Measurements from ENCODE around the gene SIRT3. TPM values are rescaled to one million over a fixed set of nuclear protein-coding genes. Genes with fewer than 3 reads are reported as not detected.

Gene SIRT3
- total RNA-seq, 6 experiments from 2014 or later = 8.0 to 10.9 (median 10.2) TPM

DNA sequence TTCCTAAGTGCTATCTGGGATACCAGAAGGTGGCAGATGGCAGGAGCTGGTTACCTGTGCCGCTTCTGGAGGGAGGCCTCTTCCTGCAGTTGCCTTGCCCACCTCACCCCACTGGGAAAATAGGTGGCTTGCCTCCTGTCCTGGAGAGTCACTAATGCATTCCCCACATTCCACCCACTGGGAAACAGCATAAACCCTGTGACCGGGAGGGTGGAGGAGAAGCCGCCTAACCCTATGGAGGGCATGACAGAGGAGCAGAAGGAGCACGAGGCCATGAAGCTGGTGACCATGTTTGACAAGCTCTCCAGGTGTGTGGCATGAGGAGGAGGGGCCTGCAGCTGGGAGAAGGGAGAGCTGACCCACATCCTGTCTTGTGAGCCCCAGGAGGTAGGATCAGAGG is 23.0 kb downstream of the SIRT3 start:
- no peaks in the 10 kb centered on the region for H3K9me3 Mint-ChIP-seq
- peaks cover 27% of the 10 kb centered on the region for H3K4me1 Mint-ChIP-seq (ENCODE audit: low read depth)
- peaks cover 7% of the 10 kb centered on the region for H3K27me3 Mint-ChIP-seq (ENCODE audit: insufficient read depth)
- H3K27ac Mint-ChIP-seq = peak overlapping the region; percentile 0; the same call in 1 of the 2 replicates
- TF ChIP-seq, protein P1, sequence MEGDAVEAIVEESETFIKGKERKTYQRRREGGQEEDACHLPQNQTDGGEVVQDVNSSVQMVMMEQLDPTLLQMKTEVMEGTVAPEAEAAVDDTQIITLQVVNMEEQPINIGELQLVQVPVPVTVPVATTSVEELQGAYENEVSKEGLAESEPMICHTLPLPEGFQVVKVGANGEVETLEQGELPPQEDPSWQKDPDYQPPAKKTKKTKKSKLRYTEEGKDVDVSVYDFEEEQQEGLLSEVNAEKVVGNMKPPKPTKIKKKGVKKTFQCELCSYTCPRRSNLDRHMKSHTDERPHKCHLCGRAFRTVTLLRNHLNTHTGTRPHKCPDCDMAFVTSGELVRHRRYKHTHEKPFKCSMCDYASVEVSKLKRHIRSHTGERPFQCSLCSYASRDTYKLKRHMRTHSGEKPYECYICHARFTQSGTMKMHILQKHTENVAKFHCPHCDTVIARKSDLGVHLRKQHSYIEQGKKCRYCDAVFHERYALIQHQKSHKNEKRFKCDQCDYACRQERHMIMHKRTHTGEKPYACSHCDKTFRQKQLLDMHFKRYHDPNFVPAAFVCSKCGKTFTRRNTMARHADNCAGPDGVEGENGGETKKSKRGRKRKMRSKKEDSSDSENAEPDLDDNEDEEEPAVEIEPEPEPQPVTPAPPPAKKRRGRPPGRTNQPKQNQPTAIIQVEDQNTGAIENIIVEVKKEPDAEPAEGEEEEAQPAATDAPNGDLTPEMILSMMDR (IDR thresholded peaks at IDR 0.05) = no peak
- no peak for DNase-seq
- H3K4me3 Mint-ChIP-seq = no peak overlapping the region
- H3K36me3 Mint-ChIP-seq (ENCODE audit: low read depth) = peaks cover 21% of the 10 kb centered on the region

DNA sequence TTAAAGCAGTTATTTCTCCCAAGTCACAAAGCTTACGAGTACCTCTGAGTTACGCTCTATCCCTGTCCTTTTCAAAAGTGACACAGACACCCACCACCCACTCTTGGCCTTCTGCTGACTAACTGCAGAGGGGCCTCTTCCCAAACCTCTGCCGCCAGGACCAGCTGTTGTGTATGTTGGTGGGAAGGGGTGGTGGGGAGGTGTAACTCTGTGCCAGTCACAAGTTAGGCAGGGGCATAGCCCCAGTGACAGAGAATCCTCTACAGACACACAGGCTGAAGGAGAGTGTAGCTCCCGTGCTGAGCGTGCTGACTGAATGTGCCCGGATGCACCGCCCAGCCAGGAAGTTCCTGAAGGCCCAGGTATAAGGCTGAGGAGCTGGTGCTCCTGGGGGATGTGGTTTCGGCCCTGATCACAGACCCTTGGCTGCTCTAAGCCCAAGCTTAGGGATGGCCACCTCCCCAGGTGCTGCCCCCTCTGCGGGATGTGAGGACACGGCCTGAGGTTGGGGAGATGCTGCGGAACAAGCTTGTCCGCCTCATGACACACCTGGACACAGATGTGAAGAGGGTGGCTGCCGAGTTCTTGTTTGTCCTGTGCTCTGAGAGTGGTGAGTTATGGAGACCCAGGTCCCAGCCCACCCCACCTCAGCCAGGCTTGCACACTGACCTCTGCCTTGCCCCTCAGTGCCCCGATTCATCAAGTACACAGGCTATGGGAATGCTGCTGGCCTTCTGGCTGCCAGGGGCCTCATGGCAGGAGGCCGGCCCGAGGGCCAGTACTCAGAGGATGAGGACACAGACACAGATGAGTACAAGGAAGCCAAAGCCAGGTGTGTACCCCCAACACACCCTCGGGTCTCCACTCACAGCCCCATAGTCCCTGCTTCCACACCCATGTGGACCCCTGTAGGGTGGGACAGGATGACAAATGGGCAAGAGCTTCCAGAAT is 23.7 kb downstream of the SIRT3 start:
- TF ChIP-seq, protein P1 (IDR thresholded peaks at IDR 0.05) = no peak
- Mint-ChIP-seq H3K4me1 (ENCODE audit: low read depth) (peaks cover 27% of the 10 kb centered on the region), H3K36me3 (ENCODE audit: low read depth) (peaks cover 21% of the 10 kb centered on the region), H3K27ac (0 out of 2 replicates have a peak overlapping the region, but pooled peaks have one; percentile 40), H3K27me3 (ENCODE audit: insufficient read depth) (peaks cover 10% of the 10 kb centered on the region), H3K9me3 (no peaks in the 10 kb centered on the region), H3K4me3 (no peak overlapping the region)
- DNase-seq = no peak

- peak overlapping the region; percentile 100 for H3K27ac Mint-ChIP-seq
- peak overlapping the region; percentile 100 for H3K4me3 Mint-ChIP-seq
- H3K27me3 Mint-ChIP-seq (ENCODE audit: insufficient read depth) = peaks cover 10% of the 10 kb centered on the region
- TF ChIP-seq, protein P1 (IDR thresholded peaks at IDR 0.05) = no peak
- DNase-seq = no peak
- peaks cover 27% of the 10 kb centered on the region for H3K4me1 Mint-ChIP-seq (ENCODE audit: low read depth)
- H3K9me3 Mint-ChIP-seq = no peaks in the 10 kb centered on the region
- peaks cover 22% of the 10 kb centered on the region for H3K36me3 Mint-ChIP-seq (ENCODE audit: low read depth)
Measured at GRCh38 chr11:211741-212140, 24.4 kb downstream of the SIRT3 start.

DNA sequence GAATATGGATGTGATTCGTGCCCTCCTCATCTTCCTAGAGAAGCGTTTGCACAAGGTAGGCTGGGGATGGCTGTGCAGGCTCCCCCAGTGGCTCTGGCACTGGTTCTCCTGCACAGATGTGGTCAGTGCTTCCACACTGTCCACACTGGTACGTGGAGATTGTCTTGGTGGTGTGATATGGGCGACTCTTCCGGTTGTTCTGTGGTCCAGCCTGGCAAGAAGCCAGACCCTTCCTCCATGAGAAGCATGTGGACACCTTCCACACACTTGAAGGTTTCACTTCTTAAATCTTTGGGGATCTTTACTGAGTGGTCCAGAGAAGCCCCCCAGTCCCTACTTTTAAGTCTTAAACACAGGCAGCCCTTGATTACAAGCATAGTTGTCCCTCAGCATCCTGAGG is 24.8 kb downstream of the SIRT3 start:
- no peaks in the 10 kb centered on the region for H3K9me3 Mint-ChIP-seq
- TF ChIP-seq, protein P1 (IDR thresholded peaks at IDR 0.05) = no peak
- H3K36me3 Mint-ChIP-seq (ENCODE audit: low read depth) = peaks cover 26% of the 10 kb centered on the region
- DNase-seq = no peak
- peaks cover 27% of the 10 kb centered on the region for H3K4me1 Mint-ChIP-seq (ENCODE audit: low read depth)
- H3K4me3 Mint-ChIP-seq = peak overlapping the region; percentile 100
- peak overlapping the region; percentile 100 for H3K27ac Mint-ChIP-seq
- H3K27me3 Mint-ChIP-seq (ENCODE audit: insufficient read depth) = peaks cover 10% of the 10 kb centered on the region

GRCh38 chr11:210803-211180 is 25.4 kb downstream of the SIRT3 start:
- no peaks in the 10 kb centered on the region for H3K9me3 Mint-ChIP-seq
- peak overlapping the region; percentile 100 for H3K27ac Mint-ChIP-seq
- H3K36me3 Mint-ChIP-seq (ENCODE audit: low read depth) = peaks cover 31% of the 10 kb centered on the region

More at GRCh38 chr11:210803-211180, 25.4 kb downstream of the SIRT3 start:
- DNase-seq = no peak
- Mint-ChIP-seq H3K4me1 (ENCODE audit: low read depth) (peaks cover 27% of the 10 kb centered on the region), H3K4me3 (peak overlapping the region; percentile 100), H3K27me3 (ENCODE audit: insufficient read depth) (peaks cover 6% of the 10 kb centered on the region)
- TF ChIP-seq, protein P1 (IDR thresholded peaks at IDR 0.05) = no peak
